SKM-1 treated with dmso at 0.1 percent for 144 hours (cell line): ENCODE results near the gene ENOX1.
"Not testable (repeated sequence)": the region's sequence is repeated elsewhere in the genome, so short reads cannot be mapped to it uniquely, and the experiment has no call there.

ENCODE experiments used
- DNase-seq: peaks from one replicate; lab custom pipeline; 2025; ENCODE audit not compliant: unreplicated experiment; lab: John Stamatoyannopoulos, UW

Gene ENOX1

DNA sequence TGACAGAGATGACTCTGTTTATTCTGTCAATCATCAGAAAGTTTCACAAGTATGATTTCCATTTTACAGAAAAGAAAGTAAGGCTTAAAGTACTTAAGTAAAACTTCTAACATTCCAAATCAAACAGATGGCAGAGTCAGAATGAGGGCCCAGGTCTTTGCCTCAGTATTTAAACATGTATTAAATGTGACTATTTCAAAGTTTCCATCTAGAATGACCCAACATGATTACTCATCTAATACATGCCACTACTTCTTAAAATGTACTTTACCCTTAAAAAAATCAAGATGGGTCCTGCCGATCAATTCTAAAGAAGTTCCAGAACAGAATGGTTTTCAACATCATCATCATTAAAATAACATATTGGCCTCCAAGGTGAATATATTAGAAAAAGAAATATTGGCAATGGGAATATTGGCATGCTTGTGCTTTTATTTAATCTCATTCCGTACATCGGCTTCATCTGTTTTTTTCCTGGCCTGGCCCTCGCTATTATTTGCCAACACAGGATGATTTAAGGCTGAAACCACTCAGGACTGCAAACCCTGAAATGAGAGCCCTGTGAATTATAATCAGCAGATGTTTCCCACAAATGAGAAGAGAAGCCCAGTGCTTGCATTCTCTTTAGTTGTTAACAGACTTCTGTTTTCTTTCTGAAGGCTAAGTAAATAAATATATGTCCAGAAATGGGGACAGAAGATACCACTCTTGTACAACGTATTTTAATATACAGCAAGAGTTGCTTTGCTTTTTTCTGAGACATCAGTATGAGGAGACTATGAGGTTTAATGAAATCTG lies 423.4 kb downstream of the ENOX1 start:
- no peak for DNase-seq

DNA sequence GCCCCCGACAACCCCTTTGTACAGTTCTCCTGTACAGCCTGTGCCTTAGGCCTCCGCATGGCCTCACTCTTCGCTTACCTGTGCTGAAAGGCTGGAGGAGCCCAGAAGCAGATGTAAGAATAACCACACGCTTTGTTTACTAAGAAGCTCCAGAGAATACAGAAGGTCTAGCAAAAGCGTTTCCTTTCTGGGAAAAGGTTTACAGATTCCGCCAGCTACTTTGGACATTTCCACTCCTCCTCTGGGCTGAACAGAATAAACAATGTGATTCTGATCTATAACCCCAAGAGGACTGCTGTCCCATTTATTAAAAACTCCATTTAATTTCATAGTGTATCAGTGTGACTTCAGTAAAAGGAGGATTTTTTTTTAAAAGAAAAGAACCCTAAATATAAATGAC lies 424.2 kb downstream of the ENOX1 start:
- no peak for DNase-seq

DNA sequence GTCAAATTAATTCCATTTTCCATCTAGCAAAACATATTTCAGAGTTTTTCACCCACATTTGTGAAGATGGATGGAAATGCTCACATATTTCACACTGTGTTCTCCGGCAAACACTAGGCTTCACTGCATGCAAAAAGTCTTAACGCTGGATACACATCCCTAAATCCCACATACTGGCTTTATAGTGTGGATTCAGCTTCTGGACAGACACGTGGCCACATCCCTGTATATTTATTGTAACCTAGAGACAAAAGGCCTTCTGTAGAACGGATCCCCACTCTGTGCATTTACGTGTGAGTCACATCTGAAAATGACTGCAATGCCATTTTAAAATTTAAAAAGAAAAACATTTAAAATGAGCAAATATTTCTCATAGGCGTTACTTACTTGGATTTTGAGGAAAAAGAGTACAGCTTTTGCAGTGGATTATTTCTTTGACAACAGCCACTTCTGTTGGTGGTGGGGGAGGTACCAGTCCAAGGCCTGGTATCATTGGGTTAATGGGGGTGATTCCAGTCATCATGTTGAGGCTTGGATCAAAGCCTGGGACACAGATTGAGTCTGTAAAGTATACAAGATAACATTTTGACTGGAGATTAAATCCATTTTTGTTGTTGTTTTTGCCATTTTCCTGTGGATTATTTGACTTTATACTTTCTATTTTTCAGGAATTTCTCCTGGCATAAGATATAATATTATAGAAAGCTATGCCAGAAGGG lies 425.7 kb downstream of the ENOX1 start:
- DNase-seq, result no peak

DNA sequence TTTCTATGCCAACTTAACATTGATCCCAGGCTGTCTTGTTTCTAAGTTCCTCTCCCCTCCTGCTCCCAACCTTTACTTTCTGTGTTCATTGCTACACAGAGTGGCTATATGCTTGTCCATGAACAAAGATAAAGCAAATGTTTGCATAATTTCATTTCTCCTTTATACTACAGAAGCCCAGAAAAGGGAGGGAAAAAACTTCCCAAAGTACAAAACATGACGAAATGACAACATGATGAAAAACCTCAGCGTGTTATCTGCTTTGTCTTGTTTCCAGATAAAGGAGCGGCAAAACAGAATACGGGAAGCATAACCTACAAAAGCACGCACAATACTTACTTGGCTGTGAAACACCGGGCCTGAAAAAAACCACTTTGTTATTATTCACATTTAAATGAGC lies 426.6 kb downstream of the ENOX1 start:
- DNase-seq, result no peak

DNA sequence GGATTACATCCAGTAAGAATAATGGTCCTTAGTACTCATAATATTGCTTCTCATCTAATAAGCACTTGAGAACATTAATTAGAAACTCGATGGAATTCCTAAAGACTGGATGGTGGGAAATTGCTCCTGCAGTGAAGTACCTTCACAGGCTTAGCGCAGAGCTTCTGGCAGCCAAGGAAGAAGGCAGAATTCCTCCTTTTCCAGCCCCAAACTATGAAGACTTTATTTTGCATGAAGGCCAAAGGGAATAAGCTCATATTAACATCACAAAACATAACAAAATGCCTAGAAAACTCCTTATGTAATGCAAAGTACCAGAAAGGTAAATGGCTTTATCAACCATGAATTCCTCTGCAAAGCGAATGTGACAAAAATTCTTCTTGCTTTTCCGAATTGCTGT lies 427.2 kb downstream of the ENOX1 start:
- no peak for DNase-seq

DNA sequence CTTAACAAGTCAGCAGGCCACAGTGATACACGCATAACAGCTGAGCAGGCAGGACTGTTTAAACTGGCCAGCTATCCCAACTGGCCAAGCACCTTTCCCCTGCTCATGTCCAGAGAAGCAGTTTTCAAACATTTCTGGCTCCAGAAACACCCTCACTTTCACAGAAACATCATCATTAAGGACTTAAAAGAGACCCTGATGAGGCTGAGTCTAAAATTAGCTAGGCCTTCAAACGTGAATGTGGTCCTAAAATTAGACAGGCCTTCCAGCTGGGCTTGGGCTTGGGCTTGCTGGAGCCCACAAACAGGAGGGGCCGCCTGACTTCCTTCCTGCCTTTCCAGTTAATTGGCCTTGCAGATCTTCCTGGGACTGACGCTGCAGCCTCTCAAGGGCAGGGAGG lies 429.2 kb downstream of the ENOX1 start:
- DNase-seq, result no peak

DNA sequence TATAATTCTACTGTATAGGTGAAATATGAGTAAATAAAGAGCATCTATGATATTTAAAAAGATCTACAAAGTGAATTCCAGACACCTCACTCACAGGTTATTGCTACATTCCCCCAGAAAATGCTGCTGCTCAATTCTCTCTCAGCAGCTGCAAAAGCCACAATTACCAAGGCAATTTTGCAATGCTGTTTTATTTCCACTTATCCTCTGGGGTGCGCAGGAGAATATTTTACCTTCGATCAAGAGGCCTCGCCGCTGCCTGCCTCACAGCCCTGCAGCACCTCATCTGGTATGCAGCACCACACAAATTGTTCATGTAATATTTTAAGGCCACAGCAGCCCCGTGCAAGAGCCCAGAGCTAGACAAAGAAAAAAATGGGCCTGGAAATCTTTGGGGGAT lies 430.2 kb downstream of the ENOX1 start:
- peak; percentile 43 for DNase-seq

DNA sequence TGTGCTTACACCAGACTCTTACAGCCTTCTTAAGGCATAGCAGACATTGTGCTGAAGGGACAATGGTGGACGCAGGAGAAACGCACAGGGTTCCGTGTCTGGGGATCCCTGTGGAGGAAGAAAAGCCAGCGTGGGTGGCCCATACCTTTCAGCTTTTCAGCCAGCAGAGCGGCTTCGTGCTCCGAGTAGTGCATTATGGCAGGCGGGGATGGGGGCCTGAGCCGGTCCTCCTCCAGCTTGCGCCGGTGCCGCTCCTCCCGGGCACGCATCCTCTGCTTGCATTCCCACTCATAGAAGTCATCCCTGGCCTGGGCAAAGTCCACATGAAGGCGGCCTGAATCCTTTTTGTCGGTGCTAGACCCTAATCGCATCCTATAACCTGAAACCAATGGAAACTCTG lies 431.0 kb downstream of the ENOX1 start:
- no peak for DNase-seq

DNA sequence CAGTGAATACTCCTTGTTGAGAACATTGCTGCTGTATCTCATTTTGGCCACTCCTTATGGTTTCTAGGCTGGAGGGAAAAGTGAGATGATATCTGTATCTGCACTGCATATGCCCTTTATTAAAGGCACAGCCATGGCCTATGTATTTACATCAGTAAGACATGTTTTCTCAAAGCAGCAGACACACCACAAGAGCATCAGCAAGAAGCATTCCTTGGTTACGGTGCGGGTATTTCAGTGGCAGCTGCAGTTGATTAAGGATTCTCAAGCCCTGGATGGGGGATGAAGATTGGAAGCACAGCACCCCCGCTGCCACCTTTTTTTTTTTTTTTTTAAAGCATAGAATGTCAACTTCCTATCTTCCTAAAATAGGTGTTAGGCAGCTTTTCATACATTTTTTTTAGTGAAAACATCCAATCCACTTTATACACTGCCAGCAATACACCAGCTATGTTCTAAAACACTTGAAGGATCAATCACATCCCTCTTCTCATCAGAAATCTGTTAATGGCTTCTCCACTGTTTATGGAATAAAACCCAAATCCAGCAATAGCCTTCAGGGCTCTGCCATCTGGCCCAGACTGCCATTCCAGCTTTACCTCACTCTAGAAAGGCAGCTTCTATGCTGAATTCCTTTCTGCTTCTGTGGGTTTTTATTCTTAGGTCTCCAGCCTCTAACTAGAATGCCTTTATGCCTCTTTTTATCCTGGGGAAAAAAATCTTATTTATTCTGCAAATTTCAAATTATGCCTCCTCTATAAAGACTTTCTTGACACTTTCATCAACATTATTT lies 432.4 kb downstream of the ENOX1 start:
- no peak for DNase-seq

DNA sequence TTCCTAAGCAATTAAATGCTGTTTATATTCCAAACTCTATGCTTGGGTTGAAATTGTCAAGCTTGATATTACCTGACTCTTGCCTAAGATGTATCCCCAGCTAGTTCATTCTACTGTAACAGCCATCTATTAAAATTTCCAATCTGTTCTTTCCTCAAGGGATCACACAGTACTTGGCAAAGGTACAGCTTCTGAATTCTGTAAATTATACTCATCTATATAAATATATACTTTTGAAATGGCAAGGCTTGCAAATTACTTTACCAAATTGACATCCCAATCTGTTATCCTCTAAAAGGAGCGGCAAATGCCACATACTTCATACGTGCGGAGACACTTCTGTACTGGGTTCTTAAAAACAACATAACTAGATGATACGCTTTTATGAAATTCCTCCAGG lies 433.1 kb downstream of the ENOX1 start:
- DNase-seq, result no peak

DNA sequence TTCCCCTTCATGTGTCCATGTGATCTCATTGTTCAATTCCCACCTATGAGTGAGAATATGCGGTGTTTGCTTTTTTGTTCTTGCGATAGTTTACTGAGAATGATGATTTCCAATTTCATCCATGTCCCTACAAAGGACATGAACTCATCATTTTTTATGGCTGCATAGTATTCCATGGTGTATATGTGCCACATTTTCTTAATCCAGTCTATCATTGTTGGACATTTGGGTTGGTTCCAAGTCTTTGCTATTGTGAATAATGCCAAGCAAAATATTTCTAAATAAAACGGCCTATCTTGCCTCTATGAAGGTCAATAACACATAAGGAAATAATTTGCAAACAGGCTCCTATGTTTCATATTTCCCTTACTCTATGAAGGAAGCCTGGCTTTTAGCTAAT lies 435.2 kb downstream of the ENOX1 start:
- not testable (repeated sequence) for DNase-seq

DNA sequence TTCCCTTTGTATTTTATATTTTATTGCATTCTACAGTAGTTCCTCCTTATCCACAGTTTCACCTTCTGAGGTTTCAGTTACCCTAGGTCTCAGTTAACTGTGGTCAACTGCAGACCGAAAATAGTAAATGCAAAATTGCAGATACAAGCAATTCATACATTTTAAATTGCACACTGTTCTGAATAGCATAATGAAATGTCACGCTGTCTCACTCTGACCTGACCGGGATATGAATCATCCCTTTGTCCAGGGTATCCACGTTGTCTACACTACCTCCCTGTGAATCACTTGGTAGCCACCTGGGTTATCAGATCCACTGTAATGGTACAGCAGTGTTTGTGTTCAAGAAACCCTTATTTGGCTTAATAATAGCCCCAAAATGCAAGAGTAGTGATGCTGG lies 438.4 kb downstream of the ENOX1 start:
- no peak for DNase-seq

DNA sequence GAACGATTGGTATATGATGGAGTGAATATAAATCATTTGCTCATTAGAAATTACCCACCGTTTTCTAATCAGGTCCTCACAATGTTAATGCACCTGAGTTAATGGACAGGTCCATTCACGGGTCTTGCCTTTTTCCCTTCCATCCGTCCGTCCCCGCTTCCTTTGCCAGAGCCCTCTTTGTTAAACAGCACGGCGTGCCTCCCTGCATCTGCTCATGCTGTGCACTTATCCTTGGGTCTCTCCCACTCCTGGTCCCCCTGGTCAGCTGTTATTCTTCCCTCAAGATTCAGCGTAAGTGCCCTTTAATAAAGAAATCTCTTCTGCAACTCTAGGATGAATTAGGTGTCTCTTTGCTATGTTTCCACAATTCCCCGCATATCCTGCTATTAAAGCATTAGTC lies 438.9 kb downstream of the ENOX1 start:
- no peak for DNase-seq

DNA sequence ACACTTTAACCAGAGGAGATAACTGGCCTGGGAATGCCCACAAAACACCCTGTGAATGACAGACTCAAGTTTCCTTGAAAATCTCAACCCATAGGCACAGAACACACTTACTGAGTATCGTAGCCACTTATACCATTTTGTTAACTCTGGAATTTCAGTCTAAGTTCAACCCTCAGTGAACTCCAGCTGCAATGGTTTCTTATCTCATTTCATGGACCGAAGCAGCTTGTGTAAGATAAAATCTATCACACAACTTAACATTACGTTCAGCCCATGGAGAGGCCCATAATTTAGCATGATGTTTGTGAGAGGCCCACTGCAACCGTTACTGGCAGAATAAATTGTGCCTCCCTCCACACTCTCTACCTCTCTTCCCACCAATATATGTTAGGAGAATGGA lies 440.3 kb downstream of the ENOX1 start:
- no peak for DNase-seq

DNA sequence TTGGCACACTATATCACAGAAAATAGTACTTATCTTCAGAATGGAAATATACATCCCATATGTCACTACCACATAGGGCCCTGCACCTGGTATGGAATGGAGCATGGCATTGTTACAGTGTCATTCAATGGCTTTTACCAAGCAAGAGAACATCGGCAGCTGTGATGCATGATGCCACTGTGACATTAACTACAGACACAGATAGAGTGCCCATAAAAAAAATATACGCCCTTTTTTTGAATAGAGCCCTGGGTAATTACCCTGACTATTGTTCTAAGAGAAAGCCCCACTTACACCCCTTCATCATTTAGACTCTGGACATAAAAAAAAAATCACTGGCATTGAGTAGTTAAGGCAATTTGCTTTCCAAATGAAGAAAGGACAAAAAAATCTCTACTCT lies 443.1 kb downstream of the ENOX1 start:
- DNase-seq, result no peak

DNA sequence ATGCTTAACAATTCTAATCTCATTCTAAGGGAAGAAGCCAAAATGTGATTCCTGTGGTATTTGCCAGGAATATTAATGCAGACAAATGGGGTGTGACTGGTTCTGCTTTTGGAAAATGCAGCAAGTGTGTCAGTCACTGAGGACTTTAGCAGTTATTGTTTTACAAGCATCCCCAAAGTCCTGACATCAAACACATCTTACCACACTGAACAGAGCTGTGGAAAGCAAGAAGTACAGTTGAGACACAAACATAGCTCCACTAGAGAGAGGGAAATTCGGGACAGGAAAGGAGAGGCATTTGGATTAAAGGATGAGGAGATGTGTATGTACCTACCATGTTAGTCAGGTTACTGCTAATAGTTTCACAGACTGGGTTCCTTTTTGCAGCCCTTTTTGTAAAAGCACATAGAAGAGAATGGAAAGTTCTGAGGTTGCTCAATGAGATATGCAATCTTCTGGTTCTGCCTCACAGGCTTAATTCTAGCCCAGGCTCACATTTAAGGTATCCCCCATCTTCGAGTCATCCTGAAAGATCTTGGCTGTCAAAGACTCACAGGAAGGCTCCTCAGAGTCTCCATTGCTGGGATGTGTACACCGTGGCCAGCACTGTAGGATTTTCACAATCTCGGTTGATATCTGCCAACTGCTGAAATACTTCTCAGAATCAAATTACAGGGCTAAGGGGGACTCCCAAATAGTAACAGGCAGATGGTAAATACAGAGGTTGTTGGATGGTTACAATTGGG lies 446.8 kb downstream of the ENOX1 start:
- DNase-seq, result no peak

DNA sequence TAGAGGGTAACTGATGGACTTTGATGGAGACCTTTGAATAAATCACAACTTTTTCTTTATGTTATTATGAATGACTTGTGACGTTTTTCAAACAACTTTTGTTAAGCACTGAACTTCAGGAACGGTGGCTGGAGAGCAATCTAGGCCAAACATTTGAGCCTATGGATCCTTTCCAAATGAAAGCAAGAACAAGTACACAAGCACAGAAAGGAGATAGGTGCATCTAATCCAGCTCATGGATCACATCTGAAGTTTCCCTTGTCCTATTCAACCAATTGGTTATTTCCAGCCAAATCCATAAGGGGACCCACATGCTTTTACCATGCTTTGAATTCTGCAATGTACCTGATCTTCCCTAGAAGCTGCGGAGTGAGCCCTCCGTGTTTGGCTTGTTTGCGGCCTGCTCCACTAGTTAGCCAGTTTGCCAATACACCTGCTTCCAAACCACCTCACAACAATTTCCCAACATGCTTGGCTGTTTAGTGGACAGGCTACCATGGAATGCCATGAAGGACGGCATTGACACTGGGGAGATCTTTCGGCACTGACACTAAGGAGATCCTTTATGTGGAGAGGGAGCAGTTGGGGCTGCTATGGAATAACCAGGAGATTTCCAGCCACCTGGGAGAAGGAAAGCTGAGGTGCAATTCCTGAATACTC lies 447.5 kb downstream of the ENOX1 start:
- DNase-seq, result no peak

DNA sequence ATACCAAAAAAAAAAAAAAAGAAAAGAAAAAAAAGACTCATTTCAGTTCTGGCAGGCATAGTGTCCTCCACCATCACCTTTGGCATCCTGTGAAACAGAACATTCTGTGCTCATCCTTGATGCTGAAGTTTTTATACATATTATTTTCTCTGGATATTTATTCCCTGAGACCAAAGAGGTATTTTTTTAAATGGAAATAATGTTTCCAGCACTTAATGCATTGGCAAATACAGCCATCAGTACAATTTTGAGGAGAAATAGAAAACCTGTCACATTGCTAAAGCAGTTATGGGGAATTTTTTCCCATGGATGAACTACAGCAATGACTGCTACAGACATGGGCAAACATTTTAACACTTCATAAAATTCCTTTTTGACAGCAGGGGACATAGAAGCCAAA lies 451.0 kb downstream of the ENOX1 start:
- no peak for DNase-seq

DNA sequence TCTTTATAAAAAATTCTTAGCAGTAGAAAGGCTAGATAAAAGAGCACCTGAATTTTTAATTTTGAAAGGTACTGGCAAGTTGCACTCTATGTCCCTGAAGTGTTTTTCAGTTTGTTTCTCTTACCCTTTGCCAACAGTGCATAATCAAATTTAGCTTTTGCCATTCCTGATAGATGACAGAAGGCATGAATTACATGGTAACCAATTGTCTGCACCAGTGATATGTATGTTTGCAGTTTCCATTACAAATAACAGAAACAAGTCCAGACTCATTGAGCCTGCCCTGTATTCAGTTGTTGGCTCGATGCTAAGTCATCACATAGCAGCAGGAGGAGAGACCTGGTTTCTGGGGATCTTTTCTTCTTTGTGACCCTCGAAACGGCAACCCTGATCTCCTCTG lies 453.6 kb downstream of the ENOX1 start:
- no peak for DNase-seq

DNA sequence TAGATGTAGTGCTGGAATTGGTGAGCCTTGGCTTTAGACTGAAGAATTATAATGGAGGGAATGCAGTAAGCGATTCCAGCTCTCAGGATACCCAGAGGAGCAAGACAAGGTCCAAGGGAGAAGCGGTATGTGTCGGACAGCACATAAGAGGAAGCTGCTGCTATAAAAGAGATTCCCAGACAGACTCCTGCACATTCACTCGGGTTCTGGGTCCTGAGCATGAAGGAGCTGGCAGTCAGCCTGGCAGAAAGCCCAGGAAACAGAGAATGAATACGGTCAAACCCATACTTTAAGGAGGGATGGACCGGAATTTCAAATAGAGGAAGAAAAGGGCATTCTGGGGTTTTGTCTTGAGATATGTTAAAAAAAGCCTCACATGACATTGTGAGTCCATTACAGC lies 455.1 kb downstream of the ENOX1 start:
- DNase-seq, result no peak

DNA sequence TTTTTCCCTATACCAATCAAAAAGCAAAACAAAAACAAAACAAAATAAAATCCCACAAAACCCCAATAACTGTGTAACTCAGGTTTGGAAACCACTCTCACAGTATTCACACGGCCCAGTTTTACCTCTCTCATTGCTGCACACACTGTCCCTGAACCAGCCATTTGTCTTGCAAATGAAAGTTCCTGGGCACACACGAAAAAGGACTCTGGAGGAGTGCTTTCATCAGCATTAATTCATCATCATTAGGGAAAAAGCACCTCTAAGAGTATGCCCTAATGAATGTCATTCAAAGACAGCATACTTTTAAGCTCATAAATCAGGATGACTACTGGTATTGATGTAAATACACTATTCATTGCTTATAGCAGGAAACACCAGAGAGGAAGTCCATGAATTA lies 457.1 kb downstream of the ENOX1 start:
- no peak for DNase-seq
